Bronchial epithelial cell (primary cell): ENCODE measurements around the gene ATF7. TPM values are rescaled to one million over a fixed set of nuclear protein-coding genes. Genes with fewer than 3 reads are reported as not detected.

ENCODE experiments used
- DNase-seq: peaks from one replicate; pipeline ENCODE4 v3.0.0-alpha.2; 2010; ENCODE audit warnings: low read depth
- FAIRE-seq: peaks from 2 replicates; lab custom pipeline; 2011; peaks lifted over from hg19 to GRCh38; lab: Jason Lieb, UNC
- H3K27me3 ChIP-seq: 2 replicates; pipeline ENCODE4 v1.5.1; 2011; ENCODE audit warnings: low read length; ENCODE audit not compliant: control insufficient read depth, insufficient read depth
- H3K36me3 ChIP-seq: 2 replicates; pipeline ENCODE4 v1.5.1; 2011; ENCODE audit warnings: low read length; ENCODE audit not compliant: control insufficient read depth, insufficient read depth
- H3K4me3 ChIP-seq: 2 replicates; pipeline ENCODE4 v1.5.1; 2011; ENCODE audit warnings: mild to moderate bottlenecking, low read depth, low read length, control low read depth
- total RNA-seq: library from RNA; depleted of rRNA; stranded (reverse); fragments of >200 nt; gene quantifications from 2 replicates; pipeline ENCODE4 v1.2.1, GENCODE V29; 2014
- TF ChIP-seq, protein P1 (sequence below): IDR thresholded peaks from 2 replicates; pipeline ENCODE4 v1.5.1; 2011; ENCODE audit warnings: mild to moderate bottlenecking, moderate library complexity, low read length, control low read depth, inconsistent platforms; ENCODE audit not compliant: insufficient read depth, severe bottlenecking

ATF7 gene
- total RNA-seq, 1 donor from 2014 or later, result 5.3 TPM

GRCh38 chr12:53589915-53590314 lies 36.3 kb downstream of the ATF7 start:
- DNase-seq (no peak), FAIRE-seq (no peak)
- Histone ChIP-seq H3K36me3 (no peaks in the 10 kb centered on the region), H3K27me3 (no peaks in the 10 kb centered on the region), H3K4me3 (no peak overlapping the region)
- TF ChIP-seq, protein P1, sequence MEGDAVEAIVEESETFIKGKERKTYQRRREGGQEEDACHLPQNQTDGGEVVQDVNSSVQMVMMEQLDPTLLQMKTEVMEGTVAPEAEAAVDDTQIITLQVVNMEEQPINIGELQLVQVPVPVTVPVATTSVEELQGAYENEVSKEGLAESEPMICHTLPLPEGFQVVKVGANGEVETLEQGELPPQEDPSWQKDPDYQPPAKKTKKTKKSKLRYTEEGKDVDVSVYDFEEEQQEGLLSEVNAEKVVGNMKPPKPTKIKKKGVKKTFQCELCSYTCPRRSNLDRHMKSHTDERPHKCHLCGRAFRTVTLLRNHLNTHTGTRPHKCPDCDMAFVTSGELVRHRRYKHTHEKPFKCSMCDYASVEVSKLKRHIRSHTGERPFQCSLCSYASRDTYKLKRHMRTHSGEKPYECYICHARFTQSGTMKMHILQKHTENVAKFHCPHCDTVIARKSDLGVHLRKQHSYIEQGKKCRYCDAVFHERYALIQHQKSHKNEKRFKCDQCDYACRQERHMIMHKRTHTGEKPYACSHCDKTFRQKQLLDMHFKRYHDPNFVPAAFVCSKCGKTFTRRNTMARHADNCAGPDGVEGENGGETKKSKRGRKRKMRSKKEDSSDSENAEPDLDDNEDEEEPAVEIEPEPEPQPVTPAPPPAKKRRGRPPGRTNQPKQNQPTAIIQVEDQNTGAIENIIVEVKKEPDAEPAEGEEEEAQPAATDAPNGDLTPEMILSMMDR, result no peak

DNA sequence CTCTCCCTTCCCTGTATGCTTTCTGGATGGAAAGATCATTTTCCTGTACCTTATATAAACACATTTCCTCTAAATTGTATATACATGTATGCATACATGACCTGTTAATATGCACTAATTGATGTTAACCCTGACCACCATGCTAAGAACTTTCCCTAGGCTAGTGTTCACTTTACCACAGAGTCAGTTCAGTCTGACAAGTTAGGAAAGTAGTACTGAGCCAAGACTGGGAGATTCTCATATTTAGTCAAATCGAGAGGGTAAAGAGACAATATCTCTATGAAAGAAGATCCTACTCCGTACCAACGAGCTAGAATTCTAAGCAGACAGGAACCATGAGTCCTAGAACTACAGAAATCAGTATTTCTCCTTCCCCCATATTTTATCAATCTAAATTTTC lies 36.8 kb downstream of the ATF7 start:
- TF ChIP-seq, protein P1, result no peak

DNA sequence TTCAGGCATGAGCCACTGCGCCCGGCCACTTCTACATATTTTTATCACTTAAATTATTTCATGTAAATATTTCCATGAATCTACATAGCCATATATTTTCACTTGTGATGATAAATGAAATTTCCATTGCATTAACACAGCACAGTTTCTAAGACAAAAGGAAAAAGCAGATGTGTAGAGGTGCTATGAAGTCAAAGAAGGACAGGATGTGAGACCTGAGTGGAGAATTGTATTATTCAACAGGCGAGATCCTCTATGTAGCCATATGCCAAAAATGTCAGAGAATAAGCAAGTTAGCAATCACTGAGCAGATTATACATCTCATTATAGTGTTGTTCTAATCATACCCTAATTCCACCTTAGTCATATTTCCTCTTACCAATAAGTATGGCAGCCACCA lies 38.1 kb downstream of the ATF7 start:
- DNase-seq, result no peak
- H3K36me3 ChIP-seq, result no peaks in the 10 kb centered on the region
- no peak overlapping the region for H3K4me3 ChIP-seq
- H3K27me3 ChIP-seq, result no peaks in the 10 kb centered on the region
- FAIRE-seq, result no peak
- TF ChIP-seq, protein P1, result no peak

More for the DNA sequence above, 36.8 kb downstream of the ATF7 start:
- Histone ChIP-seq H3K36me3 (no peaks in the 10 kb centered on the region), H3K27me3 (no peaks in the 10 kb centered on the region), H3K4me3 (no peak overlapping the region)
- FAIRE-seq, result no peak
- no peak for DNase-seq

GRCh38 chr12:53586745-53587144 lies 39.4 kb downstream of the ATF7 start:
- FAIRE-seq, result no peak
- no peak for DNase-seq
- H3K4me3 ChIP-seq, result no peak overlapping the region
- no peaks in the 10 kb centered on the region for H3K27me3 ChIP-seq
- no peaks in the 10 kb centered on the region for H3K36me3 ChIP-seq
- TF ChIP-seq, protein P1, result no peak

GRCh38 chr12:53585448-53586125 lies 40.6 kb downstream of the ATF7 start:
- DNase-seq (no peak), FAIRE-seq (no peak)
- Histone ChIP-seq H3K36me3 (no peaks in the 10 kb centered on the region), H3K27me3 (no peaks in the 10 kb centered on the region), H3K4me3 (no peak overlapping the region)
- TF ChIP-seq, protein P1, result no peak

GRCh38 chr12:53579545-53579955 lies 46.6 kb downstream of the ATF7 start:
- Histone ChIP-seq H3K4me3 (no peak overlapping the region), H3K36me3 (no peaks in the 10 kb centered on the region), H3K27me3 (no peaks in the 10 kb centered on the region)
- FAIRE-seq (no peak), DNase-seq (no peak)
- TF ChIP-seq, protein P1, result no peak
